Activated CD4-positive, alpha-beta T cell treated with anti-CD3 and anti-CD28 coated beads, Interleukin-2, Interleukin-4, amounts not matched to agents 100 ng/mL and 50 ng/mL, durations not matched to agents 16 hours and 8 hours (primary cell): Measurements from ENCODE around the gene MAGEB4.
"Not testable (repeated sequence)": the region's sequence is repeated elsewhere in the genome, so short reads cannot be mapped to it uniquely, and the experiment has no call there.

ENCODE experiments used
- DNase-seq: peaks from one replicate; pipeline ENCODE4 v3.0.0-alpha.2; 2020; ENCODE audit warnings: low spot score

The MAGEB4 gene, protein sequence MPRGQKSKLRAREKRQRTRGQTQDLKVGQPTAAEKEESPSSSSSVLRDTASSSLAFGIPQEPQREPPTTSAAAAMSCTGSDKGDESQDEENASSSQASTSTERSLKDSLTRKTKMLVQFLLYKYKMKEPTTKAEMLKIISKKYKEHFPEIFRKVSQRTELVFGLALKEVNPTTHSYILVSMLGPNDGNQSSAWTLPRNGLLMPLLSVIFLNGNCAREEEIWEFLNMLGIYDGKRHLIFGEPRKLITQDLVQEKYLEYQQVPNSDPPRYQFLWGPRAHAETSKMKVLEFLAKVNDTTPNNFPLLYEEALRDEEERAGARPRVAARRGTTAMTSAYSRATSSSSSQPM

DNA sequence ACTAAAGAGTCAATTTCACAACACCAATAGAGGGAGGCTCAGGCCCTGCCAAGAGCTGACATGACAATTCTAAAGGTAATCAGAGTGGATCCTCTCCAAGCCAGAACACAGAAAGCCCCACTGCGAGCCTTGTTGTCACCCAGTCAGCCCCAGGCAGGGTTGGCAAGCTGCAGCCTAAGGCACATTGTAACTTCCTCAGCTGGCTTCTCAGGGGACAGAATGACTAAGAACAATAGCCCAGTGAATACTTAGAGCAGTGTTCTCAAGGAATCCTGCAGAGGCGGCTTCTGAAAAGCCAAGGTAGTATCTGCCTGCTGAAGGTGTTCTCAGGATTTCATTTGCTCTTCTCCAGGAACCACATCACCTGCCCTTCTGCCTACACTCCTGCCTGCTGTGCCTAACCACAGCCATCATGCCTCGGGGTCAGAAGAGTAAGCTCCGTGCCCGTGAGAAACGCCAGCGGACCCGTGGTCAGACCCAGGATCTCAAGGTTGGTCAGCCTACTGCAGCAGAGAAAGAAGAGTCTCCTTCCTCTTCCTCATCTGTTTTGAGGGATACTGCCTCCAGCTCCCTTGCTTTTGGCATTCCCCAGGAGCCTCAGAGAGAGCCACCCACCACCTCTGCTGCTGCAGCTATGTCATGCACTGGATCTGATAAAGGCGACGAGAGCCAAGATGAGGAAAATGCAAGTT, at the start of gene MAGEB4:
TSS of gene MAGEB4 (plus strand) at position 277 of the 692 bp plus-strand sequence. CDS start at position 413, 136 bp downstream.
- DNase-seq = no peak

DNA sequence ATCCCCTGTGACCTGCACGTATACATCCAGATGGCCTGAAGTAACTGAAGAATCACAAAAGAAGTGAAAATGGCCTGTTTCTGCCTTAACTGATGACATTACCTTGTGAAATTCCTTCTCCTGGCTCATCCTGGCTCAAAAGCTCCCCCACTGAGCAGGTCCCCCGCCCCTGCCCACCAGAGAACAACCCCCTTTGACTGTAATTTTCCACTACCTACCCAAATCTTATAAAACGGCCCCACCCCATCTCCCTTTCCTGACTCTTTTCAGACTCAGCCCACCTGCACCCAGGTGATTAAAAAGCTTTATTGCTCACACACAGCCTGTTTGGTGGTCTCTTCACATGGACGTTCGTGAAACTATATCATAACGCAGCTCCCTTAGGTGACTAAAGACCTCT, 47.9 kb upstream of the MAGEB4 start:
- not testable (repeated sequence) for DNase-seq

DNA sequence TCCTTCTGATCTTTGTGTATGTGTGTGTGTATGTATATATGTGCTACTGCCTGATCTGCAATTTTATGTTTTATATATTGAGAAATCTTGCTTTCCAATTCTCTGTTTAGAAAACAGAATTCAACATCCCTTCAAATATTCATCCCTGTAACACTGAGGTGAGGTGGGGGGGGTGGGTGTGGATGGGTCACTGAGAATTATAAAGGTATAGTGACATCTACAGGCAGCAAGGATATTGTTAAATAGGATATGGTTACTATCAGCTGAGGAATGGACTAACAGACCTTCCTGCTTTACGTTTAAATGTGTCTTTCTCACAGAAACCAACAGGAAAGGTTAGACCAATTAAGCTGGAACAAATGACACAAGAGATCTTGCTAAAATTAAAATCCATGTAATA, 45.5 kb upstream of the MAGEB4 start:
- no peak for DNase-seq

DNA sequence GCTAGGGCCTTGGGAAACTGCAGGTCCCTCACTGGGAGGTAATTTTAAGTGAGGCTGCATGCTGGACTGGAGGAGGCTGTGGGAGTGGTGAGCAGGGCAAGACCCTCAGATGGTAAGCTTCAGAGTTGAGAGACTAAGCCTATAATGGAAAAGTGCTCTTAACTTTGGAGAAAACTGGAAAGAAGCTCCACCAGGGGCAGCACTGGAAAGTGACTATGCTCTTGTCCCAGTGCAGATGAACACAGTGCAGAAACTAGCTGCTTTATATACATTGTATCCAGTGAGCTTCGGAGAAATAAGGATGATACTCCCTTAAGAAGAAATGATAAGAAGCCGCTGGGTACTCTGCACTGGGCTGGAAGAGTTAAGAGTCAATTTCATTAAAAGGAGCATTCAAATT, 29.6 kb upstream of the MAGEB4 start:
- no peak for DNase-seq

DNA sequence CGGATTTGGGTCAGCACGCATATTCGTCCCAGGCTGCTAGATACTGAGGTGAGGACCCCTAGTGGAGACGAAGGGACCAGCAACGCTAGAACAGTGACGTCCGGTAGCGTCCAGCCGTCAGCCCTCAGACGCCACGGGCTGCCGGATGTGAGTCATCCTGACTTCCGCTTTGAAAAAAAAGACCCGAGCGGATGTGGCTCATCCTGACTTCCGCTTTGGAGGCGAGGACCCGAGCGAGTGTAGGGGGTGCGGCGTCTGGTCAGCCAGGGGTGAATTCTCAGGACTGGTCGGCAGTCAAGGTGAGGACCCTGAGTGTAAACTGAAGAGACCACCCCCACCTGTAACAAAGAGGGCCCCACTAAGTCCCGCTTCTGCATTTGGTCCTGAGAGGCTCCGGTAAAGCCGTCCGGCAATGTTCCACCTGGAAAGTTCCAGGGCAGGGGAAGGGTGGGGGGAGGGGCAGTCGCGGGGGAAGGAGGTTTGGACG, 26.4 kb upstream of the MAGEB4 start, which contains the start of gene MAGEB2:
TSS of gene MAGEB2 (plus strand) at position 207 of the 487 bp plus-strand sequence. CDS start 3,018 bp downstream, outside the sequence.
- DNase-seq = no peak

DNA sequence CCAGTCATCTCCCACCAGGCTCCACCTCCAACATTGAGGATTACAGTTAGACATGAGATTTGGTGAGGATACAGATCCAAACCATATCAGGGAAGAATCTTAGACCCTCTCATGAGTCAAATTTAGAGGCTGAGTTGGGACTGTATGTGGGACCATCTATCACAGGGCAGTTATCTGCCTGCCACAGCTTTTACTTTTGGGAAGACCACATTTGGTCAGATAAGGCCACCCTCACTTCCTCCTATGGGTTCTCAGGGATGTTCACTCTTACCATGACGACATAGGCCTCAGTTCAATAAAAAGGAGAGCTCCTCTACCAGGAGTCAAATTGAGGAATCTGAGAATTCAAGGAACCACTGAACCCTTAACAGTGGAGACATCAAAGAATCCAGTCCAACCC, 24.3 kb upstream of the MAGEB4 start:
- DNase-seq = no peak

DNA sequence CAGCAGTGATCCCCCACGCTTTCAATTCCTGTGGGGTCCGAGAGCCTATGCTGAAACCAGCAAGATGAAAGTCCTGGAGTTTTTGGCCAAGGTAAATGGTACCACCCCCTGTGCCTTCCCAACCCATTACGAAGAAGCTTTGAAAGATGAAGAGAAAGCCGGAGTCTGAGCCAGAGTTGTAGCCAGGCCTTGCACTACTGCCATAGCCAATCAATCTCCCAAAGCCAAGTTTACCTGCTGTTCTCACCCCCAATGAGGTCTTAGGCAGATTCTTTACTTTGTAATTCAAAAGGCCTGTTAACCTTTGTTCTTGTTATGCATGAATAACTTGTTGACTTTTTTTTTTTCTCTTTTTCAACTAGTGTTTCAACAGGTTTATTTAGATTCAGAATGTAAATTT, 22.4 kb upstream of the MAGEB4 start:
- DNase-seq = no peak

DNA sequence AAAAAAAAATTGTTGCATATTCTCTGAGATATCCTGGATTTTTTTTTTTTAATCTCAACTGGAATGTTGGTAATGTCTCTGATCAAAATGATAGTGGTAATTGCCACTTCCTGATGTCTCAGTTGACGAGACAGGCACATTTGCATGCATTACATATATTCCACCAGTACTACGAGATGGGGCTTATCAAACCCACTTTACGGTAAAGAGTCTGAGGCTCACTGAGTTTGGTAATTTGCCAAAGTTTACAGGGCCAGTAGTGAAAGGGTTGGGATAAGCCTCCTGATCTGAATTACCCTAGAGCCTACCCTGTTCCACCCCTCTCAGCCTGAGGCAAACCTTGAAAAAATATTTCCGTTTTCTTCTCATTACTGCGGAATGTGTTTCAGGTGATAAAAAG, 21.1 kb upstream of the MAGEB4 start:
- DNase-seq = no peak

DNA sequence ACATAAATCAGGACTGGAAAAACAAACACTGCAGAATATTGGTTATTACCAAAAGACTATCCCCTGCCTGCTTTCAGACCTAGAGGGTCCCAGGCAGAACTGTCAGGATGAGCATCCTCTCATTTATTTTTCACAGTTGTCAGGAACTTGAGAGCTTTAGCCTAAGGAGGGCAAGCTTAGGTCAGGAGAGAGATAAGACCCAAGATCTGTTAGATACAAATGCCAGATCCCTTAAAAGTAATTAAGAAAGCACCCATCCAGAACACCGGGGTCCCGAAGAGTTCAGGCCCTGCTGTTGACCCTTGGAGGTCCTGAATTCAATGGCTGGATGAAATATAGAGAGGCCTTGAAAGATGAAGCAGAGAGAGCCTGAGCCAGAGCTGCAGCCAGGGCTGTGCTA, 17.3 kb upstream of the MAGEB4 start:
- DNase-seq = no peak

DNA sequence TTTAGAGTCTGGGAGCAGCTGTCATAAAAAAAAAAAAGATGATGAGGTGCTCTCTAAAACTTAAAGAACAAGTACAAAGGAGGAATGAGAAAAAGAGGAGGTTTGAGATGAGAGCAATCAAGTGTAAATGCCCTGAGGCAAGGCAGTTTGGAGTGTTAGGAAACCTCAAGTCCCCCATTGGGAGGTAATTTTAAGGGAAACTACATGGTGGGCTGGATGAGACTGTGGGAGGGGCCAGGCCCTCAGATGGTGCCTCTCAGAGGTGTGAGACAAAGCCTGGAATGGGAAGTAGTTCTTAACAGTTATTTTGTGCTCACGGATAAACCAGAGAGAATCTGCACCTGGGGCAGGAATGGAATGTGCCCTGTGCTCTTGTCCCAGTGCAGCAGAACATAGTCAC, 13.3 kb upstream of the MAGEB4 start:
- no peak for DNase-seq

DNA sequence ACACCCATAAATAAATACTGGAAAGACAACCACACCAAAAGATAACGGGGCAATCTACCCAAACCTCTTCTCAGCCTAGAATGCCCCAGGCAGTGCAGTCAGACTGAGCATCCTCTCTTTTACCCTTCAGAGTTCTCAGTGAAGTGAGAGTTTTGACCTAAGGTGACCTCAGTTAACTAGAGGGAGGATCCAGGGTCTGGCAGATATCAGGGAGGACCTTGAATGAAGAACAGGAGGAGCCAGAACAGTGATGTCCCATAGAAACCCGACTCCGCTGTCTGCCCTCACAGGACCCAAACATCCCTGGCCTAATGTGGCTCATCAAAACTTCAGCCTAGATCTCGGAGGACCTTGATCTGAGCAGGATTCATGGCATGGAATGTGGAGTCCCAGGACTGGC, 11.4 kb upstream of the MAGEB4 start, which contains the start of gene MAGEB3:
TSS of gene MAGEB3 (plus strand) at position 263 of the 400 bp plus-strand sequence. CDS start 5,268 bp downstream, outside the sequence.
- DNase-seq = no peak

DNA sequence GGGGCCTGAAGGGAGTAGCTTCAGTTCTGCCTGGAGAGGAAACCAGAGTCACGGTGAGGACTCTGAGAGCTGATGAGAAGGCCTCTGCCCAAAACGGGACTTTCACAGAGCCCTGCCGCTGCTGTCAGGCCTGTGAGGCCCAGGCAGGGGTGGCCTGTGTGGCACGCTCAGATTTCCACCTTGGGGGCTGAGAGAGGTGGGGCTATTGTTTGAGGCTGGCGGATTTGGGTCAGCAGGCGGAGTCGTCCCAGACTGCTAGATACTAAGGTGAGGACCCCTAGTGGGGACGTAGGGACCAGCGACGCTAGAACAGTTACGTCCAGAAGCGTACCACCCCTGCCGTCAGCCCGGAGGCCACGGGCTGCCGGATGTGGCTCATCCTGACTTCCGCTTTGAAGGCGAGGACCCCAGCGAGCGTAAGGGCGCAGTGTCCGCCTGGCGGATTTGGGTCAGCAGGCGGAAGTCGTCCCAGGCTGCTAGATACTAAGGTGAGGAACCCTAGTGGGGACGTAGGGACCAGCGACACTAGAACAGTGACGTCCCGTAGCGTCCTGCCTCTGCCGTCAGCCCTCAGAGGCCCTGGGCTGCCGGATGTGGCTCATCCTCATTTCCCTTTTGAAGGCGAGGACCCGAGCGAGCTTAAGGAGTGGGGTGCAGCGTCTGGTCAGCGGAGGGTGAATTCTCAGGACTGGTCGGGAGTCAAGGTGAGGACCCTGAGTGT, 5.1 kb downstream of the MAGEB4 start, which contains the start of gene MAGEB1:
TSS of gene MAGEB1 (plus strand) at position 378 of the 721 bp plus-strand sequence. CDS start 3,348 bp downstream, outside the sequence.
- DNase-seq = no peak

DNA sequence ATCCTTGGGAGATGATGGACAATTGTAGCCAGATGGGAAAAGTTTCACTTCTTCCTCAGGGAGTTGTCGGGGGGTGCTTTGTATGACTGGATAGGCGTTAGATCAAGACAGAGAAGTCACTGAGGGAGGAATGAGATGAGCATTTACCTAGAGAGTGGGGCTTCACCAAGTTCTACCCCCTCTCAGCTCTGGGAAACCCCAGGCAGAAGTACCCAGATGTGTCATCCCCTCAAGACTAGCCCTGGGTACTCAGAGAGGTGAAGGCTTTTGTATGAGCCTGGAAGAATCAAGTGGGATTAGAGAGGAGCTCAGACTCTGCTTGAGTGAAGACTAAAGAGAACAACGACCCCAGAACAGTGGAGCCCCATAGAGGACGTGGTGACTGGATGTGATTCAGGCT, 7.1 kb downstream of the MAGEB4 start:
- DNase-seq = no peak

DNA sequence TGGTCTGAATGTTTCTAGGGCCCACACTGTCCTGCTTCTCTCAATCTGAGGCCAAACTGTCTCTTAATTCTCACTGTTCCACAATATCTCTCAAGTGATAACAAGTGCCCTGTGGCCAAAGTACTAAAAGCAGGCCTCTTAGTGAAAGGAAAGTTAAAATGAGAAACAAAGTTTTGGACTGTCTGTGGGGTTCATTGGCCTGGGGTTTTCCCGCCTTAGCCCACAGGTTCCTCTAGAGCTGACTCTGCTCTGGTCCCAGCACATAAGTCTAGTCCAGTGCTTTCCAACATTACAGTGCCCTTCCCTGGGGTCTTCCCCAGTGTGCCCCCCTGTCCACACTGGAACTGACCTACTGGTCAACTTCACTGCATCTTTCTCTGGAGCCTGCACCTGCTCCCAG, 11.5 kb downstream of the MAGEB4 start:
- no peak for DNase-seq

DNA sequence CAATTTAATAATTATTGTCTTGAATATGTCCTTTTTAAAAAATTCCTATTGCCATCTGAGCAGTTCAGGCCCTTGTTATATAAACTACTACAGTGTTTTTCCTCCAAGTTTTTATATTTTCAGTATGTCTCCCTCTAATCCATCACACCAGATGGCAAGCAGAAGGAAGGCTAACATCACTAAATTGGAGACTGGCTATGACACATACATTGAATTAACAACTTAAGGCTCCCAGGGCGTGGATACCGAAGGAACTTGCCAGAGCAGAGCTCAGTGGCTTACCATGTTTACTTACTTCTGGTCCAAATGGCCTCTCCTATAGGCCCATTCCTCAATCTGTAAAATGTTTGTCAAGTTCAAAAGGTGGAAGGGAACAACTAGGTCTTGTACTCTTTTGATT, 18.1 kb downstream of the MAGEB4 start:
- no peak for DNase-seq

DNA sequence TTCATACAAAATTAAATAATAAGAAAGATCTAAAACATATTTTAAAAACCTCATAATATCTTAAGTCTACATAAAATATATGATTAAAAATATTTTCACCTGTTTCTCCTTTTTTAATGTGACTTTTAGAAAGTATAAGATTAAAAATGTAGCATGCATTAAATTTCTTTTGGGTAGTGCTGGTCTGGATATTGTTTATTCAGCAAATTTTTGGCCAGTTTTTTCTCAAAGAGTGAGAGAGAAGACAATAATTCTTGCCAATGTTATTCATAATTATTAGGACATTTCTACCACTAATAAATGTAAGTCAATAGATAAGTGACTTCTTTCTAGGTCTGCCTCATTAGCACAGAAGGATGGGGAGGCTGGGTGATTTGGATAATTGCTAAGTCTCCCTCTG, 19.2 kb downstream of the MAGEB4 start:
- DNase-seq = no peak

DNA sequence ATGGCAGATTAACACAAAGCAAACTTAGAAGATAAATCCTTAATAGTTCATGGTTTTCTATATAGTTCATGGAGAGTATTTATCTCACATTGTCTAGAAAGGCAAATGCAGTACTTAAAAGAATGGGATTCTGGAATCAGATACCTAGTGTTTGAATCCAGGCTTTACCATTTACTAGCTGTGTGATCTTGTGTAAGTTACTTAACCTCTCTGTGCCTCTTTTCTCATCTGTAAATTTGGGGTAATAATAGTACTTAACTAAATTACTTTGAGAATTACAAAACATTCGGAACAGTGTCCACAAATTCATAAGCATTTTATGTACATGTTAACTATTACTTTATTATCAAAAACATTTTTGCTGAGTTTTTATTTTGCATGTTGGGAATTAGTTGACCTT, 21.0 kb downstream of the MAGEB4 start:
- no peak for DNase-seq

DNA sequence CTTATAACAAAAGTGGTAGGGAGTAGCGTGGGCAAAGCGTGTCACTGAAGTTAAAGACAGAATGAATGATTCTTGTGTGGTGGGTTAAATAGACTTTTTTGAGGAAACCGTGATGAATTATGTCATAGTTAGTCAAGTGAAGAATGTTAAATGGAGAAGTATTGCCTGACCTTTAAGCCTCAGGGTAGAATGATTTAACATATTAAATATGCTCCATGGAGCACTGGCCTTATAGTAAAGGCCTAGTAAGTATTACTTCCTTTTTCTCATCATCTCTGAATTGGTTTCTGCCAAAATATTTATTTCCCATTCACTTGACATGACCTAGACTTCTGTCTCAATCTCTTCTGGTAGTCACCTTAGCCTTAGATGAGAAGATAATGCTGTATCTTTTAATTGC, 28.8 kb downstream of the MAGEB4 start:
- no peak for DNase-seq

DNA sequence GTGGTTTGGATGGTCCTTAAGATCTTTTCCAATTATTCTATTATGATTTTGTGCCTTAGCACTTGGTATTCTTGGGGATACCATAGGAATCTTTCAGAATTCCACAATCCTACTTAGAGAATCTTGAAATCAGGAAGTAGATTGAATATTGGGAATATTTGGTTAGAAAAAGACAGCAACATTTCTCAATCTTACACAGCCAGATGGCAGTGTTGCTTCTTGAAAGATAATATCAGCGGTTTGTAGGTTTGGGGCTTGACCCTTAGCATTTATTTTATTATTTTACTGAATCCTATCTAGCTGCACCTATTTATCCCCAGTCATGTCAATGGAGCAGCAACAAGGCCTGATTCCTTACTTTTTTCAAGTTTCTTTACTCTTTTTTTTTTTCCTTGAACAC, 33.7 kb downstream of the MAGEB4 start:
- DNase-seq = no peak

DNA sequence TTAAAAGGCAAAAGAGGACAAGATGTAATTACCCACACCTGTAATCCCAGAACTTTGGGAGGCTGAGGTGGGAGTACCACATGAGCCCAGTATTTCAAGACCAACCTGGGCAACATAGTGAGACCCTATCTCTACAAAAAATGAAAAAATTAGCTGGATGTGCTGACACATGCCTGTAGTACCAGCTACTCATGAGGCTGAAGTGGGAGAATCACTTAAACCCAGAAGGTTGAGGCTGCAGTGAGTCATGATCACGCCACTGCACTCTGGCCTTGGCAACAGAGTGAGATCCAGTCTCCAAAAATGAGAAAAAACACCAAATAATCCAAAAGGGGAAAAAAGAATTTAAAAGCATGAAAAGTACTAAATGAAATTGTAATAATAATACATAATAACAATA, 36.6 kb downstream of the MAGEB4 start:
- DNase-seq = no peak

DNA sequence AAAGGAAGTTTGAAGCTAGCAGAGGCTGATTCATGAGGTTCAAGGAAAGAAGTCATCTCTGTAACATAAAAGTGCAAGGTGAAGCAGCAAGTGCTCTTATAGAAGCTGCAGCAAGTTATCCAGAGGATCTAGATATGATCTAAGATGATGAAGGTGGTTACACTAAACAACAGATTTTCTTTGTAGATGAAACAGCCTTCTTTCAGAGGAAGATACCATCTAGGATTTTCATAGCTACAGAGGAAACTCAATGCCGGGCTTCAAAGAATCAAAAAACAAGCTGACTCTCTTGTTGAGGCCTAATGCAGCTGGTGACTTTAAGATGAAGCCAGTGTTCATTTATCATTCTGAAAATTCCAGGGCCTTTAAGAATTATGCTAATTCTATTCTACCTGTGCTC, 38.6 kb downstream of the MAGEB4 start:
- DNase-seq = peak; percentile 0

DNA sequence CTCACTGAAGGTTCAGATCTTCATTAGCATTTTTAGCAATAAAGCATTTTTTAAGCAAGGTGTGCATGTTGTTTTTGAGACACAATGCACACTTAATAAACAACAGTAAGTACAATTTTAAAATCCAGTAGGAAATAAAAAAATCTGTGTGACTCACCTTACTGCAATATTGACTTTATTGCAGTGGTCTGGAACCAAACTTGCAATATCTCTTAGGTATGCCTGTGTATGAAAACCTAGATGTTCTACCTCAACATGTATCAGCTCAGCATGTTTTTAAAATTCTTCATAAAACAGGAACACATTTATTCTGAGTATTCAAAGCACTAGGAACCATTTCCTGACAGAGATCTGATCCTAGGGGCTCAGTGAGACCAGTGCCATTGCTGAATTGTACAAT, 40.7 kb downstream of the MAGEB4 start:
- no peak for DNase-seq
